ENCODE data around the gene PER1. TPM values are rescaled to one million over a fixed set of nuclear protein-coding genes. Genes with fewer than 3 reads are reported as not detected.
A peak's percentile ranks its signal among the peaks of the same experiment; 100 is the strongest.

Gene PER1
- total and polyA plus RNA-seq, 9 of the 15 experiments (the other 6 are each of a cell fraction or from before 2014, with no cell fraction given) = 0.13 to 26.0 (median 3.4) TPM

DNA sequence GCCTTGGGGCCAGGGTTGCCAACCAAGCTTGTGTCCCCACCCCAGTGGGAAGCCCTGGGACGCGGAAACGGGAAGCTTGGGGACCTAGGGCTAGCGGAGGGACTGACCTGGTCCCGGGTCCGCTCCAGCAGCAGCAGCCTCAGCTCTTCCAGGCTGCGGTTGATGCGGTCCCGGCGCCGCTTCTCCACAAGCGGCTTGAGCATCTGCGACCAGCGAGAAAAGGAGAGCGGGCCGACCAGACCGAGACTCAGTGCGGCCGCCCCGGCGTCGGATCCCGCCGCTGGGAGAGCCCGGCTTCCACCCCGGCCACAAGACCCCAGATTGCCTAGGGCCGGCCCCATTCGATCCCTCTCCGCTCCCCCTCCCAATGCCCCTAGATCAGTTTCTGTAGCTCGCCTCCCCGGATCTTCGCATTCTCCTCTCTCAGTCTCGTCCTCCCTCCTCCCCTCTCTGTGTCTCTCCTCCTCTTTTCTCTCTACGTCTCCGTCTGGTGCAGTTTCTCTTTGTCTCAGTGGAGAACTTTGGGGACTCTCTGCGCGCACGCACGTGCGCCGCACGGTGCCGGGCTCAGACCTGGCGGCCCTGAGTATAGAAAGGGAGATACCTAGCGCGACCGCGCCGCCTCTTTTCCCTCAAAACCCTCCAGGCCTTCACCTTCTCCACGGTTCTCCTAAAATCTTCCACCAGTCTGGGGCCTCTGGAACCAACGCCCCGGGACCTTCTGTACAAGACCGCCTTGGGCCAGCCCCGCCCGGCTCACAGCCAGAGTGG, 29.1 kb downstream of the PER1 start (continued):
- TF ChIP-seq UBTF (IDR thresholded peaks at IDR 0.05; ENCODE audit: borderline replicate concordance in 1 of 2, low read depth in 2 of 2, low read length in 2 of 2) (0 out of 4 replicates have a peak, but pooled peaks of 1 of the 2 experiments have one; percentile 60), MYC (IDR thresholded peaks at IDR 0.05; ENCODE audit: low read depth, low read length) (peak; percentile 37; the same call in 1 of the 2 replicates), MYC (CRISPR knock-in tag; IDR thresholded peaks at IDR 0.05; ENCODE audit: borderline replicate concordance, low read depth) (no peak), KLF1 (tag; IDR thresholded peaks at IDR 0.05) (no peak), NFATC3 (IDR thresholded peaks at IDR 0.05) (no peak), GATAD2A (IDR thresholded peaks at IDR 0.05) (no peak), ZKSCAN8 (CRISPR knock-in tag; IDR thresholded peaks at IDR 0.05) (no peak), FIP1L1 (IDR thresholded peaks at IDR 0.05; ENCODE audit: low read depth, low read length, poor library complexity, severe bottlenecking) (no peak), HMGN3 (IDR thresholded peaks at IDR 0.05; ENCODE audit: borderline replicate concordance, extremely low read depth, insufficient read length, low read depth, low read length) (peak; percentile 34), EHMT2 (IDR thresholded peaks at IDR 0.05) (no peak), ZBTB7A (IDR thresholded peaks at IDR 0.05; ENCODE audit: borderline replicate concordance, control insufficient read depth, low read depth, low read length) (peak; percentile 26; the same call in 1 of the 2 replicates)
- TF ChIP-seq, protein P1, sequence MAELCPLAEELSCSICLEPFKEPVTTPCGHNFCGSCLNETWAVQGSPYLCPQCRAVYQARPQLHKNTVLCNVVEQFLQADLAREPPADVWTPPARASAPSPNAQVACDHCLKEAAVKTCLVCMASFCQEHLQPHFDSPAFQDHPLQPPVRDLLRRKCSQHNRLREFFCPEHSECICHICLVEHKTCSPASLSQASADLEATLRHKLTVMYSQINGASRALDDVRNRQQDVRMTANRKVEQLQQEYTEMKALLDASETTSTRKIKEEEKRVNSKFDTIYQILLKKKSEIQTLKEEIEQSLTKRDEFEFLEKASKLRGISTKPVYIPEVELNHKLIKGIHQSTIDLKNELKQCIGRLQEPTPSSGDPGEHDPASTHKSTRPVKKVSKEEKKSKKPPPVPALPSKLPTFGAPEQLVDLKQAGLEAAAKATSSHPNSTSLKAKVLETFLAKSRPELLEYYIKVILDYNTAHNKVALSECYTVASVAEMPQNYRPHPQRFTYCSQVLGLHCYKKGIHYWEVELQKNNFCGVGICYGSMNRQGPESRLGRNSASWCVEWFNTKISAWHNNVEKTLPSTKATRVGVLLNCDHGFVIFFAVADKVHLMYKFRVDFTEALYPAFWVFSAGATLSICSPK (IDR thresholded peaks at IDR 0.05; ENCODE audit: borderline replicate concordance) = no peak
- TF ChIP-seq, protein P2, sequence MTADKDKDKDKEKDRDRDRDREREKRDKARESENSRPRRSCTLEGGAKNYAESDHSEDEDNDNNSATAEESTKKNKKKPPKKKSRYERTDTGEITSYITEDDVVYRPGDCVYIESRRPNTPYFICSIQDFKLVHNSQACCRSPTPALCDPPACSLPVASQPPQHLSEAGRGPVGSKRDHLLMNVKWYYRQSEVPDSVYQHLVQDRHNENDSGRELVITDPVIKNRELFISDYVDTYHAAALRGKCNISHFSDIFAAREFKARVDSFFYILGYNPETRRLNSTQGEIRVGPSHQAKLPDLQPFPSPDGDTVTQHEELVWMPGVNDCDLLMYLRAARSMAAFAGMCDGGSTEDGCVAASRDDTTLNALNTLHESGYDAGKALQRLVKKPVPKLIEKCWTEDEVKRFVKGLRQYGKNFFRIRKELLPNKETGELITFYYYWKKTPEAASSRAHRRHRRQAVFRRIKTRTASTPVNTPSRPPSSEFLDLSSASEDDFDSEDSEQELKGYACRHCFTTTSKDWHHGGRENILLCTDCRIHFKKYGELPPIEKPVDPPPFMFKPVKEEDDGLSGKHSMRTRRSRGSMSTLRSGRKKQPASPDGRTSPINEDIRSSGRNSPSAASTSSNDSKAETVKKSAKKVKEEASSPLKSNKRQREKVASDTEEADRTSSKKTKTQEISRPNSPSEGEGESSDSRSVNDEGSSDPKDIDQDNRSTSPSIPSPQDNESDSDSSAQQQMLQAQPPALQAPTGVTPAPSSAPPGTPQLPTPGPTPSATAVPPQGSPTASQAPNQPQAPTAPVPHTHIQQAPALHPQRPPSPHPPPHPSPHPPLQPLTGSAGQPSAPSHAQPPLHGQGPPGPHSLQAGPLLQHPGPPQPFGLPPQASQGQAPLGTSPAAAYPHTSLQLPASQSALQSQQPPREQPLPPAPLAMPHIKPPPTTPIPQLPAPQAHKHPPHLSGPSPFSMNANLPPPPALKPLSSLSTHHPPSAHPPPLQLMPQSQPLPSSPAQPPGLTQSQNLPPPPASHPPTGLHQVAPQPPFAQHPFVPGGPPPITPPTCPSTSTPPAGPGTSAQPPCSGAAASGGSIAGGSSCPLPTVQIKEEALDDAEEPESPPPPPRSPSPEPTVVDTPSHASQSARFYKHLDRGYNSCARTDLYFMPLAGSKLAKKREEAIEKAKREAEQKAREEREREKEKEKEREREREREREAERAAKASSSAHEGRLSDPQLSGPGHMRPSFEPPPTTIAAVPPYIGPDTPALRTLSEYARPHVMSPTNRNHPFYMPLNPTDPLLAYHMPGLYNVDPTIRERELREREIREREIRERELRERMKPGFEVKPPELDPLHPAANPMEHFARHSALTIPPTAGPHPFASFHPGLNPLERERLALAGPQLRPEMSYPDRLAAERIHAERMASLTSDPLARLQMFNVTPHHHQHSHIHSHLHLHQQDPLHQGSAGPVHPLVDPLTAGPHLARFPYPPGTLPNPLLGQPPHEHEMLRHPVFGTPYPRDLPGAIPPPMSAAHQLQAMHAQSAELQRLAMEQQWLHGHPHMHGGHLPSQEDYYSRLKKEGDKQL (CRISPR knock-in tag; IDR thresholded peaks at IDR 0.05; ENCODE audit: borderline replicate concordance) = no peak

All from K562 (cell line).